ELF-1 (cell line): ENCODE results near the gene MORF4L1.
A peak's percentile ranks its signal among the peaks of the same experiment; 100 is the strongest.
"Not testable (repeated sequence)": the region's sequence is repeated elsewhere in the genome, so short reads cannot be mapped to it uniquely, and the experiment has no call there.

ENCODE experiments used
- DNase-seq: peaks from one replicate; pipeline ENCODE4 v3.0.0-alpha.2; 2016; ENCODE audit warnings: low read depth, low spot score

Gene MORF4L1

GRCh38 chr15:78900819-78901533 is 28.3 kb downstream of the MORF4L1 start:
- DNase-seq, result not testable (repeated sequence)

GRCh38 chr15:78902281-78903032 is 29.8 kb downstream of the MORF4L1 start:
- not testable (repeated sequence) for DNase-seq

- no peak for DNase-seq
Observed at GRCh38 chr15:78904599-78905358, 32.1 kb downstream of the MORF4L1 start.

- DNase-seq, result no peak
Observed at GRCh38 chr15:78906316-78906620, 33.6 kb downstream of the MORF4L1 start.

- peak; percentile 36 for DNase-seq
Observed at GRCh38 chr15:78907577-78907976, 34.9 kb downstream of the MORF4L1 start.

- DNase-seq, result no peak
Observed at GRCh38 chr15:78909160-78909695, 36.5 kb downstream of the MORF4L1 start.

GRCh38 chr15:78909791-78910228 is 37.1 kb downstream of the MORF4L1 start:
- peak; percentile 62 for DNase-seq

- DNase-seq, result no peak
Observed at GRCh38 chr15:78910271-78910670, 37.6 kb downstream of the MORF4L1 start.

GRCh38 chr15:78912316-78912715 is 39.6 kb downstream of the MORF4L1 start:
- no peak for DNase-seq

GRCh38 chr15:78913012-78913411 is 40.3 kb downstream of the MORF4L1 start:
- DNase-seq, result no peak

- peak; percentile 21 for DNase-seq
Observed at GRCh38 chr15:78914027-78914764, 41.5 kb downstream of the MORF4L1 start.

- no peak for DNase-seq
Observed at GRCh38 chr15:78915341-78916087, 42.8 kb downstream of the MORF4L1 start.

GRCh38 chr15:78916088-78916487 is 43.4 kb downstream of the MORF4L1 start:
- DNase-seq, result no peak

GRCh38 chr15:78917888-78918287 is 45.2 kb downstream of the MORF4L1 start:
- DNase-seq, result no peak

- DNase-seq, result no peak
Observed at GRCh38 chr15:78921517-78921916, 48.8 kb downstream of the MORF4L1 start.

GRCh38 chr15:78921940-78922339 is 49.2 kb downstream of the MORF4L1 start:
- DNase-seq, result no peak

- no peak for DNase-seq
Observed at GRCh38 chr15:78922527-78922926, 49.8 kb downstream of the MORF4L1 start.

- DNase-seq, result no peak
Observed at GRCh38 chr15:78923015-78923414, 50.3 kb downstream of the MORF4L1 start.

GRCh38 chr15:78923480-78924360 is 51.0 kb downstream of the MORF4L1 start:
- DNase-seq, result no peak
